K562 (cell line): ENCODE results near the gene RETREG2. TPM values are rescaled to one million over a fixed set of nuclear protein-coding genes. Genes with fewer than 3 reads are reported as not detected.

Experiments used
- ASH1L ChIP-seq: fragments of 450-650 bp; IDR thresholded peaks from 2 replicates; pipeline ENCODE4 v1.6.1; 2018; ENCODE audit warnings: borderline replicate concordance, mild to moderate bottlenecking, low read depth; ENCODE audit not compliant: partially characterized antibody
- CBX1 ChIP-seq: sonication (generic); IDR thresholded peaks from 2 replicates; pipeline ENCODE4 v1.6.1; 2016; ENCODE audit warnings: antibody characterized with exemption, low read depth, mild to moderate bottlenecking
- CHD1 ChIP-seq: fragments of 200-600 bp; sonication (generic); IDR thresholded peaks from one replicate; pipeline ENCODE4 v1.6.1; 2012; ENCODE audit warnings: mild to moderate bottlenecking, moderate library complexity, low read length, inconsistent platforms
- E2F3 ChIP-seq: fragments of 250-450 bp; sonication (Bioruptor Pico); IDR thresholded peaks from 2 replicates; pipeline ENCODE4 v1.4.0; 2020; ENCODE audit warnings: mild to moderate bottlenecking
- FOS ChIP-seq: IDR thresholded peaks from 3 replicates; pipeline ENCODE4 v1.6.1; 2011; ENCODE audit not compliant: insufficient read length; ENCODE audit errors: extremely low read depth
- FOXA3 ChIP-seq, 2 experiments: fragments of 450-650 bp in 1 of 2; sonication (generic) in 1 of 2; formaldehyde crosslinking; IDR thresholded peaks in 1 of 2; conservative IDR thresholded peaks in 1 of 2; 2 replicates each; pipeline versions ENCODE4 v1.4.0 to v1.8.0; 2020 to 2022; ENCODE audit warnings: mild to moderate bottlenecking in 2 of 2, missing genetic modification reagents in 1 of 2
- GTF2B ChIP-seq: IDR thresholded peaks from 2 replicates; pipeline ENCODE4 v1.6.1; 2011; ENCODE audit not compliant: insufficient read length; ENCODE audit errors: extremely low read depth
- MAFF ChIP-seq: IDR thresholded peaks from 2 replicates; pipeline ENCODE4 v1.6.1; 2012; ENCODE audit warnings: low read length, improper control_type of control experiment
- POLR3G ChIP-seq: IDR thresholded peaks from 2 replicates; pipeline ENCODE4 v1.6.1; 2011; ENCODE audit not compliant: insufficient read length, insufficient replicate concordance; ENCODE audit errors: extremely low read depth
- RBM34 ChIP-seq: fragments of 200-400 bp; formaldehyde crosslinking; IDR thresholded peaks from 2 replicates; pipeline ENCODE4 v1.6.1; 2018; ENCODE audit warnings: low read length, borderline replicate concordance; ENCODE audit not compliant: insufficient read depth
- RFX7 ChIP-seq: fragments of 250-450 bp; sonication (Bioruptor Pico); IDR thresholded peaks from 2 replicates; pipeline ENCODE4 v1.5.1; 2021; ENCODE audit warnings: mild to moderate bottlenecking
- SMARCE1 ChIP-seq: fragments of 450-650 bp; IDR thresholded peaks from 2 replicates; pipeline ENCODE4 v1.7.1; 2016; ENCODE audit warnings: mild to moderate bottlenecking
- STAT5A ChIP-seq: IDR thresholded peaks from 2 replicates; pipeline ENCODE4 v1.6.1; 2012; ENCODE audit warnings: low read length, inconsistent platforms, borderline replicate concordance
- THRB ChIP-seq: fragments of 450-650 bp; formaldehyde crosslinking; conservative IDR thresholded peaks from 2 replicates; pipeline ENCODE4 v1.4.0; 2022; ENCODE audit warnings: mild to moderate bottlenecking, missing genetic modification characterization
- YY1 ChIP-seq, 3 experiments: IDR thresholded peaks; 2 replicates each; pipeline ENCODE4 v1.6.1; 2011; ENCODE audit warnings: low read length in 2 of 3, mild to moderate bottlenecking in 2 of 3, moderate library complexity in 2 of 3, borderline replicate concordance in 1 of 3, control low read depth in 1 of 3, low read depth in 1 of 3; ENCODE audit not compliant: insufficient read depth in 3 of 3, insufficient replicate concordance in 2 of 3, control insufficient read depth in 1 of 3, insufficient read length in 1 of 3; ENCODE audit errors: extremely low read depth in 1 of 3
- ZBTB11 ChIP-seq, 3 experiments: fragments of 200-800 bp in 1 of 3; fragments of 250-450 bp in 1 of 3; fragments of 450-650 bp in 1 of 3; sonication (Bioruptor Pico) in 1 of 3; sonication (Bioruptor generic) in 1 of 3; formaldehyde crosslinking in 1 of 3; IDR thresholded peaks; 2 replicates each; pipeline versions ENCODE4 v1.6.1 to v1.8.0; 2016 to 2022; ENCODE audit warnings: mild to moderate bottlenecking in 2 of 3, missing genetic modification characterization in 2 of 3, missing compliant biosample characterization in 1 of 3, moderate library complexity in 1 of 3
- ZNF12 ChIP-seq: sonication (generic); formaldehyde crosslinking; IDR thresholded peaks from 2 replicates; pipeline ENCODE4 v1.4.0; 2020; ENCODE audit warnings: mild to moderate bottlenecking, missing genetic modification reagents
- ZNF133 ChIP-seq: fragments of 250-450 bp; sonication (Bioruptor Pico); IDR thresholded peaks from 2 replicates; pipeline ENCODE4 v1.4.0; 2020; ENCODE audit warnings: mild to moderate bottlenecking
- ZNF239 ChIP-seq: fragments of 250-450 bp; sonication (Bioruptor Pico); IDR thresholded peaks from 2 replicates; pipeline ENCODE4 v1.4.0; 2020; ENCODE audit warnings: mild to moderate bottlenecking
- ZNF263 ChIP-seq: sonication (generic); formaldehyde crosslinking; IDR thresholded peaks from 2 replicates; pipeline ENCODE4 v1.8.0; 2022; ENCODE audit warnings: mild to moderate bottlenecking, missing genetic modification reagents, borderline replicate concordance
- ZNF324 ChIP-seq: fragments of 250-450 bp; sonication (Bioruptor Pico); IDR thresholded peaks from 2 replicates; pipeline ENCODE4 v1.4.0; 2020; ENCODE audit warnings: mild to moderate bottlenecking
- ZNF707 ChIP-seq: fragments of 250-450 bp; sonication (Bioruptor Pico); conservative IDR thresholded peaks from 2 replicates; pipeline ENCODE4 v1.8.0; 2022; ENCODE audit warnings: inconsistent platforms, mild to moderate bottlenecking, moderate library complexity
- polyA plus RNA-seq, 8 experiments: library from polyadenylated mRNA; depleted of rRNA in 4 of 8; stranded (reverse) in 5 of 8; unstranded in 3 of 8; fragments of >200 nt; fragmentation: Nextera tagmentation in 2 of 8; fragmentation: Illumina TruSeq in 1 of 8; extraction: Ambion mirVana in 2 of 8; extraction: Trizol in 1 of 8; gene quantifications; 2 replicates each; pipeline versions ENCODE4 v1.2.1 to v1.2.3, GENCODE V29; 2011 to 2014; ENCODE audit warnings: inconsistent platforms in 1 of 8, missing spikeins in 1 of 8
- total RNA-seq, 7 experiments: library from RNA; depleted of rRNA in 6 of 7; stranded (reverse); fragments of >200 nt in 6 of 7; fragmentation: Illumina TruSeq in 2 of 7; extraction: Trizol in 2 of 7; gene quantifications; 2 replicates each; pipeline versions ENCODE4 v1.2.1 to v1.2.3, GENCODE V29; 2011 to 2021; ENCODE audit warnings: low replicate concordance in 1 of 7

RETREG2 gene
- total and polyA plus RNA-seq, 9 of the 15 experiments (the other 6 are each of a cell fraction or from before 2014, with no cell fraction given): 4.9 to 40.1 (median 19.2) TPM

GRCh38 chr2:219229305-219230058, 51.4 kb downstream of the RETREG2 start, which contains the start of the genes ANKZF1 and ATG9A (continued):
- TF ChIP-seq ZBTB11 (CRISPR knock-in tag; IDR thresholded peaks at IDR 0.05): peak in 1 of 3 experiments; percentile 77; a peak in 2 of 6 replicates
- no peak for TF ChIP-seq ZNF263 (CRISPR knock-in tag)
- TF ChIP-seq RBM34: no peak
- no peak for TF ChIP-seq MAFF
- TF ChIP-seq ZNF707 (CRISPR knock-in tag): no peak
- TF ChIP-seq FOS: peak; percentile 94
- TF ChIP-seq SMARCE1: no peak
- TF ChIP-seq THRB (CRISPR knock-in tag): no peak
- no peak for TF ChIP-seq ZNF133 (CRISPR knock-in tag)
- peak; percentile 50; the same call in 1 of the 2 replicates for TF ChIP-seq CBX1
- no peak for TF ChIP-seq ZNF12
- no peak for TF ChIP-seq GTF2B
- no peak for TF ChIP-seq STAT5A
- TF ChIP-seq YY1 (IDR thresholded peaks at IDR 0.05; ENCODE audit: borderline replicate concordance in 1 of 3, control insufficient read depth in 1 of 3, extremely low read depth in 1 of 3, insufficient read depth in 3 of 3, insufficient read length in 1 of 3, insufficient replicate concordance in 2 of 3, low read depth in 1 of 3, low read length in 2 of 3): no peak
- no peak for TF ChIP-seq FOXA3 (CRISPR knock-in tag; conservative IDR thresholded peaks at IDR 0.05 in 1 of 2, IDR thresholded peaks at IDR 0.05 in 1 of 2)
- TF ChIP-seq CHD1: no peak
- no peak for TF ChIP-seq ZNF239 (CRISPR knock-in tag)
- no peak for TF ChIP-seq ZNF324
- 0 out of 2 replicates have a peak, but pooled peaks have one; percentile 53 for TF ChIP-seq E2F3 (CRISPR knock-in tag)
- peak; percentile 90 for TF ChIP-seq ASH1L
- TF ChIP-seq RFX7 (CRISPR knock-in tag): no peak
- no peak for TF ChIP-seq POLR3G
